Measurements from ENCODE around the gene ALAS1.

The ALAS1 gene

GRCh38 chr3:52237657-52238172 is 39.8 kb downstream of the ALAS1 start:
- DNase-seq: no peak

GRCh38 chr3:52238193-52238760 is 40.3 kb downstream of the ALAS1 start:
- DNase-seq: no peak

GRCh38 chr3:52238761-52239701 is 41.1 kb downstream of the ALAS1 start, which contains the start of gene TWF2:
Gene TWF2, minus strand, starts transcription at chr3:52239158. Its CDS starts 142 bp downstream, at chr3:52239016.
- DNase-seq: peak; percentile 91

- no peak for DNase-seq
Observed at GRCh38 chr3:52240059-52240885, 42.3 kb downstream of the ALAS1 start.

- peak; percentile 33 for DNase-seq
Observed at GRCh38 chr3:52240886-52241370, 43.0 kb downstream of the ALAS1 start.

- DNase-seq: no peak
Observed at GRCh38 chr3:52242039-52242438, 44.1 kb downstream of the ALAS1 start.

GRCh38 chr3:52243791-52244628 is 46.0 kb downstream of the ALAS1 start:
- DNase-seq: no peak

- peak; percentile 61 for DNase-seq
Observed at GRCh38 chr3:52245322-52246263, 47.6 kb downstream of the ALAS1 start, which contains the start of gene PPM1M. Gene PPM1M, plus strand, starts transcription at chr3:52245759. Its CDS starts 66 bp downstream, at chr3:52245825.

GRCh38 chr3:52246264-52246620 is 48.3 kb downstream of the ALAS1 start:
- DNase-seq: no peak

GRCh38 chr3:52246728-52247408 is 48.9 kb downstream of the ALAS1 start:
- DNase-seq: no peak

- no peak for DNase-seq
Observed at GRCh38 chr3:52247409-52248164, 49.6 kb downstream of the ALAS1 start.

- DNase-seq: no peak
Observed at GRCh38 chr3:52248165-52248541, 50.2 kb downstream of the ALAS1 start.

- DNase-seq: peak; percentile 35
Observed at GRCh38 chr3:52248816-52249547, 51.0 kb downstream of the ALAS1 start.

GRCh38 chr3:52249683-52250082 is 51.7 kb downstream of the ALAS1 start:
- no peak for DNase-seq

- DNase-seq: no peak
Observed at GRCh38 chr3:52250122-52250521, 52.2 kb downstream of the ALAS1 start.

GRCh38 chr3:52253314-52254304 is 55.6 kb downstream of the ALAS1 start:
- DNase-seq: no peak

- DNase-seq: no peak
Observed at GRCh38 chr3:52254608-52255007, 56.6 kb downstream of the ALAS1 start.

Data from retina (tissue), 1 donor.